Measurements from ENCODE around the gene CHRNE. TPM values are rescaled to one million over a fixed set of nuclear protein-coding genes. Genes with fewer than 3 reads are reported as not detected.

Gene CHRNE
- polyA plus RNA-seq, 1 donor (not counting 4 experiments of a cell fraction or from before 2014, with no cell fraction given): 0.04 TPM

DNA sequence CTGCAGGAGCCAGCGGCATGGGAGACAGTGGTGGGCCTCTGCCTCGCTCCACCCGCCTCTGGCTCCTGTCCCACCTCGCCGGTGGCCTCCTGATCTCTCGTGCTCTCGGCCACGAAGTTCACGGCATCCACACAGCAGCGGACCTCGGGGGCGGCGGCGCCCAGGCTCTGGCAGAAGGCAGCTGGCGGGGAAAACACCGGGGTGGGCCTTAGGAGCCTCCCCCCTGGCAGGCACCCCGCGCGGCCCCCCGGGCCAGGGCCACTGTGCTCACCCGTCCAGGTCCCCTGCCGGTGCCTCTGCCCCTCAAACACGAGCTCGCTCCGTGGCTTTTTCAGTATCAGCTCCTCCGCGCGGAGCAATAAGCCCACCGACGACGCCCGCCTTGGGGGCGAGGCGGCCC, 4.0 kb downstream of the CHRNE start:
- peaks cover 15% of the 10 kb centered on the region for H4K20me1 ChIP-seq (ENCODE audit: control insufficient read depth, extremely low read depth, insufficient read depth, low read length)
- no peak overlapping the region for H2AFZ ChIP-seq (ENCODE audit: control insufficient read depth, low read length)
- TF ChIP-seq, protein P1, sequence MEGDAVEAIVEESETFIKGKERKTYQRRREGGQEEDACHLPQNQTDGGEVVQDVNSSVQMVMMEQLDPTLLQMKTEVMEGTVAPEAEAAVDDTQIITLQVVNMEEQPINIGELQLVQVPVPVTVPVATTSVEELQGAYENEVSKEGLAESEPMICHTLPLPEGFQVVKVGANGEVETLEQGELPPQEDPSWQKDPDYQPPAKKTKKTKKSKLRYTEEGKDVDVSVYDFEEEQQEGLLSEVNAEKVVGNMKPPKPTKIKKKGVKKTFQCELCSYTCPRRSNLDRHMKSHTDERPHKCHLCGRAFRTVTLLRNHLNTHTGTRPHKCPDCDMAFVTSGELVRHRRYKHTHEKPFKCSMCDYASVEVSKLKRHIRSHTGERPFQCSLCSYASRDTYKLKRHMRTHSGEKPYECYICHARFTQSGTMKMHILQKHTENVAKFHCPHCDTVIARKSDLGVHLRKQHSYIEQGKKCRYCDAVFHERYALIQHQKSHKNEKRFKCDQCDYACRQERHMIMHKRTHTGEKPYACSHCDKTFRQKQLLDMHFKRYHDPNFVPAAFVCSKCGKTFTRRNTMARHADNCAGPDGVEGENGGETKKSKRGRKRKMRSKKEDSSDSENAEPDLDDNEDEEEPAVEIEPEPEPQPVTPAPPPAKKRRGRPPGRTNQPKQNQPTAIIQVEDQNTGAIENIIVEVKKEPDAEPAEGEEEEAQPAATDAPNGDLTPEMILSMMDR (optimal IDR thresholded peaks at IDR 0.05 in 1 of 3, IDR thresholded peaks at IDR 0.05 in 1 of 3, conservative IDR thresholded peaks at IDR 0.05 in 1 of 3; ENCODE audit: extremely low read depth in 1 of 3, insufficient read depth in 2 of 3, low read length in 3 of 3): no peak
- no peak for TF ChIP-seq EZH2 (IDR thresholded peaks at IDR 0.05; ENCODE audit: low read length)
- no peak overlapping the region for H3K27ac ChIP-seq (ENCODE audit: control insufficient read depth, insufficient read depth, low read length)
- DNase-seq (ENCODE audit: low read depth, low spot score) (no peak), FAIRE-seq (no peak)
- no peaks in the 10 kb centered on the region for H3K9me1 ChIP-seq (ENCODE audit: control insufficient read depth, extremely low read depth, insufficient read depth, low read length)
- H3K27me3 ChIP-seq (ENCODE audit: control insufficient read depth, extremely low read depth, insufficient read depth, low read length): no peaks in the 10 kb centered on the region
- peak overlapping the region; percentile 64 for H3K4me2 ChIP-seq (ENCODE audit: control insufficient read depth, extremely low read depth, insufficient read depth, low read depth, low read length)
- peaks cover 22 to 24% of the 10 kb centered on the region in 2 experiments for H3K36me3 ChIP-seq (ENCODE audit: control insufficient read depth in 2 of 2, extremely low read depth in 1 of 2, insufficient read depth in 2 of 2, low read length in 2 of 2)
- H3K9ac ChIP-seq (ENCODE audit: control insufficient read depth, extremely low read depth, insufficient read depth, low read length): peak overlapping the region; percentile 15
- dilution Hi-C loops (cut with MboI; ENCODE audit: extremely low pct_ligation_motif_present, low sequenced_read_pairs): no loop called here
- no peaks in the 10 kb centered on the region for H3K79me2 ChIP-seq (ENCODE audit: control insufficient read depth, insufficient read depth, low read length)
- H3K9me3 ChIP-seq (ENCODE audit: control insufficient read depth, low read depth, low read length): no peaks in the 10 kb centered on the region
- peaks cover 16% of the 10 kb centered on the region for H3K4me1 ChIP-seq (ENCODE audit: control insufficient read depth, extremely low read depth, insufficient read depth, low read length)
- H3K4me3 ChIP-seq (ENCODE audit: control insufficient read depth in 2 of 3, extremely low read depth in 1 of 3, insufficient read depth in 2 of 3, low read depth in 1 of 3, low read length in 3 of 3): no peak overlapping the region

DNA sequence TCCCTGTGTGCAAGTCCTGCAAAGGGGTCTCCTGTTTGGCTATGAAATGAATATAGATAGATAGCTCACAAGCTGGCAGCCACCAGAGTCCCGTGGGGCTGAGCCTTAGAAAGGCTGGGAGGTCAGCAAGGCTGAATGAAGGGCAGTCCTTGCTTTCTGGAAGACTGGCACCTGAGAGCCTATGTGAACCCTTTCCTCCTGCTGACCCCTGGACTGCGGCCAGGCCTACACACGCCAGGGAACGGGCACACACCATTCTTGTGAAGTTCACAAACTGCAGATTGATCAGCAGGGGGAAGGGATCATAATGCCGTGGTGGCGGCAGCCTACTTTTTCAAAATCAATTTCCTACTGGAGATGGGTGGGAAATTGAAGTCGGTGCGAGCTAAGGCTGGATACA, 4.5 kb downstream of the CHRNE start:
- TF ChIP-seq EZH2 (IDR thresholded peaks at IDR 0.05; ENCODE audit: low read length): no peak
- TF ChIP-seq, protein P1 (optimal IDR thresholded peaks at IDR 0.05 in 1 of 3, IDR thresholded peaks at IDR 0.05 in 1 of 3, conservative IDR thresholded peaks at IDR 0.05 in 1 of 3; ENCODE audit: extremely low read depth in 1 of 3, insufficient read depth in 2 of 3, low read length in 3 of 3): no peak
- dilution Hi-C loops (cut with MboI; ENCODE audit: extremely low pct_ligation_motif_present, low sequenced_read_pairs): no loop called here
- Histone ChIP-seq H3K9me1 (ENCODE audit: control insufficient read depth, extremely low read depth, insufficient read depth, low read length) (no peaks in the 10 kb centered on the region), H4K20me1 (ENCODE audit: control insufficient read depth, extremely low read depth, insufficient read depth, low read length) (peaks cover 14% of the 10 kb centered on the region), H3K79me2 (ENCODE audit: control insufficient read depth, insufficient read depth, low read length) (no peaks in the 10 kb centered on the region), H3K4me1 (ENCODE audit: control insufficient read depth, extremely low read depth, insufficient read depth, low read length) (peaks cover 13% of the 10 kb centered on the region), H2AFZ (ENCODE audit: control insufficient read depth, low read length) (no peak overlapping the region), H3K27ac (ENCODE audit: control insufficient read depth, insufficient read depth, low read length) (no peak overlapping the region), H3K9me3 (ENCODE audit: control insufficient read depth, low read depth, low read length) (no peaks in the 10 kb centered on the region), H3K9ac (ENCODE audit: control insufficient read depth, extremely low read depth, insufficient read depth, low read length) (no peak overlapping the region), H3K4me3 (ENCODE audit: control insufficient read depth in 2 of 3, extremely low read depth in 1 of 3, insufficient read depth in 2 of 3, low read depth in 1 of 3, low read length in 3 of 3) (no peak overlapping the region), H3K36me3 (ENCODE audit: control insufficient read depth in 2 of 2, extremely low read depth in 1 of 2, insufficient read depth in 2 of 2, low read length in 2 of 2) (peaks cover 28 to 30% of the 10 kb centered on the region in 2 experiments), H3K4me2 (ENCODE audit: control insufficient read depth, extremely low read depth, insufficient read depth, low read depth, low read length) (no peak overlapping the region), H3K27me3 (ENCODE audit: control insufficient read depth, extremely low read depth, insufficient read depth, low read length) (no peaks in the 10 kb centered on the region)
- no peak for FAIRE-seq
- no peak for DNase-seq (ENCODE audit: low read depth, low spot score)

Data from keratinocyte (primary cell).